Measurements from ENCODE around the gene ZNF24. TPM values are rescaled to one million over a fixed set of nuclear protein-coding genes. Genes with fewer than 3 reads are reported as not detected.

Gene ZNF24
- total RNA-seq, 1 experiment from 2014 or later, result 57.9 TPM

DNA sequence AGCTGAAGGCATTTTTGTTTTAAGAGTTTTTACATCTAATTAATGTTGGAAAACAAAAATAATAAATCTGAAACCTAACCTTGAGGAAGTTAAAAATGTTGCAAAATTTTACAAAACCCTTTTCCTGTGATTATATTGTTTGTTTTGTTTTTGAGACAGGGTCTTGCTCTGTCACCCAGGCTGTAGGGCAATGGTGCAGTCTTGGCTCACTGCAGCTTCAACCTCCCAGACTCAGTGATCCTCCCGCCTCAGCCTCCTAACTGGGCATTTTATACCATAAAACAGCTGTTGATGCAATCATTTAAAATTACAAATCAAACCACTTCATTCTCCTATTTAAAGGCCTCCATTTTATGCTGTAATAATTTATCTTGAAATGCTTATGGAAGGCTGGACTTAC lies 1.7 kb upstream of the ZNF24 start:
- H3K27ac Mint-ChIP-seq, result 0 out of 7 replicates have a peak overlapping the region, but pooled peaks of 1 of the 3 experiments have one; percentile 74
- TF ChIP-seq, protein P1, sequence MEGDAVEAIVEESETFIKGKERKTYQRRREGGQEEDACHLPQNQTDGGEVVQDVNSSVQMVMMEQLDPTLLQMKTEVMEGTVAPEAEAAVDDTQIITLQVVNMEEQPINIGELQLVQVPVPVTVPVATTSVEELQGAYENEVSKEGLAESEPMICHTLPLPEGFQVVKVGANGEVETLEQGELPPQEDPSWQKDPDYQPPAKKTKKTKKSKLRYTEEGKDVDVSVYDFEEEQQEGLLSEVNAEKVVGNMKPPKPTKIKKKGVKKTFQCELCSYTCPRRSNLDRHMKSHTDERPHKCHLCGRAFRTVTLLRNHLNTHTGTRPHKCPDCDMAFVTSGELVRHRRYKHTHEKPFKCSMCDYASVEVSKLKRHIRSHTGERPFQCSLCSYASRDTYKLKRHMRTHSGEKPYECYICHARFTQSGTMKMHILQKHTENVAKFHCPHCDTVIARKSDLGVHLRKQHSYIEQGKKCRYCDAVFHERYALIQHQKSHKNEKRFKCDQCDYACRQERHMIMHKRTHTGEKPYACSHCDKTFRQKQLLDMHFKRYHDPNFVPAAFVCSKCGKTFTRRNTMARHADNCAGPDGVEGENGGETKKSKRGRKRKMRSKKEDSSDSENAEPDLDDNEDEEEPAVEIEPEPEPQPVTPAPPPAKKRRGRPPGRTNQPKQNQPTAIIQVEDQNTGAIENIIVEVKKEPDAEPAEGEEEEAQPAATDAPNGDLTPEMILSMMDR (conservative IDR thresholded peaks at IDR 0.05), result no peak
- Histone ChIP-seq H3K9ac (ENCODE audit: extremely low read depth, insufficient read length, low read length) (no peak overlapping the region), H3K23ac (ENCODE audit: insufficient read length, low read depth, low read length) (no peak overlapping the region), H4K5ac (ENCODE audit: insufficient read length, low read depth, low read length) (no peak overlapping the region), H3K79me2 (ENCODE audit: insufficient read depth, low read length) (peaks cover 15% of the 10 kb centered on the region; the same call in 1 of the 2 replicates), H3K79me1 (ENCODE audit: insufficient read depth, low read depth, low read length, poor library complexity, severe bottlenecking) (no peaks in the 10 kb centered on the region), H3K4me1 (ENCODE audit: insufficient read depth, low read length) (peaks cover 3% of the 10 kb centered on the region; the same call in 1 of the 2 replicates), H4K8ac (replicated peaks; ENCODE audit: insufficient read length, low read depth, low read length) (no peak overlapping the region), H2BK5ac (ENCODE audit: insufficient read length, low read length) (no peak overlapping the region), H2BK20ac (ENCODE audit: low read depth, low read length, poor library complexity, severe bottlenecking) (no peak overlapping the region), H2AK5ac (ENCODE audit: insufficient read length, low read length) (no peak overlapping the region), H3K14ac (ENCODE audit: insufficient read depth, low read length) (no peak overlapping the region), H3K27ac (ENCODE audit: insufficient read length, low read depth, low read length) (no peak overlapping the region), H2BK15ac (ENCODE audit: low read depth, low read length) (no peak overlapping the region), H2BK12ac (ENCODE audit: insufficient read length, low read depth, low read length) (no peak overlapping the region), H3K4me2 (ENCODE audit: insufficient read depth, insufficient read length, low read length) (no peak overlapping the region), H4K20me1 (ENCODE audit: control insufficient read depth, insufficient read depth, insufficient read length) (no peaks in the 10 kb centered on the region), H3T11ph (ENCODE audit: low read length) (no peak overlapping the region), H3K56ac (ENCODE audit: insufficient read length, low read depth, low read length) (no peak overlapping the region), H3K4ac (ENCODE audit: low read depth, low read length) (no peak overlapping the region), H3K9me3 (ENCODE audit: control insufficient read depth, low read depth, low read length) (no peaks in the 10 kb centered on the region), H3K27me3 (ENCODE audit: insufficient read depth, low read length) (no peaks in the 10 kb centered on the region), H2AFZ (ENCODE audit: low read length) (no peak overlapping the region), H4K91ac (ENCODE audit: insufficient read length, low read depth, low read length) (no peak overlapping the region), H3K23me2 (ENCODE audit: insufficient read length, low read depth, low read length, poor library complexity, severe bottlenecking) (peaks cover 6% of the 10 kb centered on the region), H3K18ac (ENCODE audit: insufficient read length, low read depth, low read length) (no peak overlapping the region), H2BK120ac (ENCODE audit: low read depth, low read length, poor library complexity, severe bottlenecking) (no peak overlapping the region)
- H3K4me1 Mint-ChIP-seq, result peaks cover 16 to 19% of the 10 kb centered on the region in 2 experiments
- no peak overlapping the region for H3K4me3 Mint-ChIP-seq
- no CpG with 5 or more reads among the region's 1 CpG for WGBS (ENCODE audit: extremely low coverage, insufficient read length, low lambda C conversion rate)
- no peaks in the 10 kb centered on the region; a peak in 1 of 5 replicates for H3K9me3 Mint-ChIP-seq
- H3K27me3 Mint-ChIP-seq (ENCODE audit: low read depth), result no peaks in the 10 kb centered on the region
- H3K36me3 Mint-ChIP-seq (ENCODE audit: insufficient read depth in 1 of 3, low read depth in 3 of 3), result peaks cover 0 to 3% (median 0%) of the 10 kb centered on the region in 3 experiments; a peak in 2 of 7 replicates
- DNase-seq, result no peak
